Subcutaneous adipose tissue (tissue), 4 donors: ENCODE data around the gene NAA16. TPM values are rescaled to one million over a fixed set of nuclear protein-coding genes. Genes with fewer than 3 reads are reported as not detected.

Experiments used
- CTCF ChIP-seq: fragments of 450-650 bp; IDR thresholded peaks from one replicate; pipeline ENCODE4 v1.5.1; 2016; ENCODE audit warnings: low read depth, mild to moderate bottlenecking, control low read depth, antibody characterized with exemption, moderate library complexity
- total RNA-seq, 4 donors: library from RNA; depleted of rRNA; stranded (reverse); fragments of >200 nt; gene quantifications; one replicate each; pipeline ENCODE4 v1.1.0, GENCODE V29; 2016

NAA16 gene
- total RNA-seq, 4 donors from 2014 or later: 15.0 to 26.1 (median 18.5) TPM

DNA sequence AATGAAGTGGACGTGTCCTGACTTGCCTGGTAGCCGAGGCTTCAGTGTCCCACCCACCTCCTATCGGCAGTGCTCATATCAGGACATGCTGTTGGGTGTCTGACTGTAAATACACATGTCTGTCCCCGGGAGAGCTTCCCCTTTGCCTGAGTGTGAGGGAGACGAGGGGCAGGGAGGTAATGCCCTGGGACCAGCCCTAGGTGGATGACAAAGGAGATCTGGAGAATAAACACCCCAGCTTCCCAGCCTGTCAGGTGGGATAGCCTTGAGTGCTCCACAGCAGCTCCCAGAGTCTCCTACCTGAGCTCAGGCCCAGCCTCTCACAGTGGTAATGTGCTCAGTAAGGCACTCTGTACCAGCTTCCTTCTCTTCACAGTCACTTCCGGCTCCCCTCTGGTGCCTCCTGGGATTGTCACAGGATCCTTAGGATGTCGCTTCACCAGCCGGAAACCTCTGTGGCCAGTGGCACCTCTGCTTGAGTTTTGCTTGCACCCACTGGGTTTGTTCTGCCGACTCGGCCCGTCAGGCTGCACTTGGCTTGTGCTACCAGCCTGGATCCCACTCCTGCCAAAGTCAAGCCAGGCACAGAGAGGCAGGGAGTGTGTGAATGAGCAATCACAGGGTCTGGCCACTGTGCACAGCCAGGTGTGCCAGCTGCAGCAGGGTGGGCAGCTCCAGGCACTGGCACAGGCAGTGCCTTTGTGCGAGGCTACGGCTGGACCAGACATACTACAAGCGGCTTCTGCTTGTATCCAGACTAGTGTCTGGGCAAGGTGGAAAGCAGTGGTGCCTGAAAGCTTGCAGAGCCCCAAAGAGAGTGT lies 91.8 kb downstream of the NAA16 start:
- TF ChIP-seq CTCF: no peak

DNA sequence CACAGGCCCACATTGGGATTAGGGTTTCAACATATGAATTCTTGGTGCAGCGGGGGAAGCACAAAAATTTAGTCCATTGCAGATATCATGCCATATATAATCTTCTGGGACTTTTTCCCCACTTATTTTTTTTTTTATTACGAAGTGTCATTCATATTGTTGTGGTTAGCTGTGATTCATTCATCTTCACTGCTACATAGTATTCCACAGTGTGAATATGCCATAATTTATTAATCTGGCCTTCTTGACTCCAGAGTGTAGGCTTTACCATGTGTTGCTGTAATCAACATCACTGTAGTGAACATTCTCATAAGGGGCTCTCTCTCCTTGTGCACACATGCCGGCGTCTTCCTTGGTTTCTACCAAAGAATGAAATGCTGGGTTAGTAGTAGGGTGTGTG lies 92.9 kb downstream of the NAA16 start:
- no peak for TF ChIP-seq CTCF

- no peak for TF ChIP-seq CTCF
These were observed 94.3 kb downstream of the NAA16 start for GRCh38 chr13:41405367-41405766.

DNA sequence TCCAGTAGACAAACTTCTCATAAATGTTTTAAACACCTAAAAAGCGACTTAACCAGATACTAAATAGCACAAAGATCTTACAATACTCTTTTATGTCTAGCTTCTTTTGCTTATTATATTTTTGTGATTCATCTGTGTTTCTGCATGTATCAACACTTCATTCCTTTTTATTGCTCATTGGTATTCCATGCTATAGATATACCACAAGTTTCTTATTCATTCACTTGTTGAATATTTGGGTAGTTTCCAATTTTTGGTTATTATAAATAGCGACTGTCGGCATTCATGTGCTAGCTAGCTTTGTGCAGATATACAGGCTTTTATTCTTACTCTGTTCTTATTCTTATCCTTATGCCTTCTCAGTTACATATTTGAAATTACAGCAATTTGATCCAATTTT lies 96.3 kb downstream of the NAA16 start:
- TF ChIP-seq CTCF: no peak

DNA sequence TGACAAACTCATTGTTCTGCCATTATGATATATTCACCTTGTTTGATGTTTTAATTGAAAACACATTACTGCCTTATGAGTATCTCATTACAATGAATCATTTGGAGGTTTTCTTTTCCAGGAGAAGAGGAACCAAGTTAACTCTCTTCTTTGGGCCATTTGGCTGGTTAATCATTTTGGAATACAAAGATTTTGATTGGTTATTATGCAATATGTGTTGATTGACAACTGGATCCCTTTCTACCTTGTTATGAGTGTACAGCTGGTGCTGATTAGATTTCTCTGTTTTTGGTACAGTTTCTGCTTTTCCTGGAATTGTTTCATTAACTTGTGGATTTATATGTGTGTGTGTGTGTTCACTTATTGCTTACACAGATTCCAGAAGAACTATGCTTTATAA lies 97.1 kb downstream of the NAA16 start:
- TF ChIP-seq CTCF: no peak

DNA sequence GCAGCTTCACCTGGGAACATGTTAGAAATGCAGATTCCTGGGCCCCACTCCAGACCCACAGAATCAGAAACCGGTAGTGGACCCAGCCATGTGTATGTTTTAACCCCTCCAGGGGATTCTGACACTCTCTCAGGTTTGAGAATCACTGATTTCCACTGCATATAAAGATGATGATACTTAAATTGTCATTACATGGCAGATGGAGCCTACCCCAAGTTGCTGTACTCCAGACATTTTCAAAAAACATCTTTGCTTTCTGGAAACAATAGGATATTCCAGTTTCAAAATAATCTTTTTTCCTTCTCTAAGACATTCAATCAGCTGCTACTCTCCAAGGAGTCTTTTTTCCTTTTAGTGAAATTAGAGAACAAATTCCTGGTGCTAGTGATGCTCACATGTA lies 97.7 kb downstream of the NAA16 start:
- TF ChIP-seq CTCF: no peak

DNA sequence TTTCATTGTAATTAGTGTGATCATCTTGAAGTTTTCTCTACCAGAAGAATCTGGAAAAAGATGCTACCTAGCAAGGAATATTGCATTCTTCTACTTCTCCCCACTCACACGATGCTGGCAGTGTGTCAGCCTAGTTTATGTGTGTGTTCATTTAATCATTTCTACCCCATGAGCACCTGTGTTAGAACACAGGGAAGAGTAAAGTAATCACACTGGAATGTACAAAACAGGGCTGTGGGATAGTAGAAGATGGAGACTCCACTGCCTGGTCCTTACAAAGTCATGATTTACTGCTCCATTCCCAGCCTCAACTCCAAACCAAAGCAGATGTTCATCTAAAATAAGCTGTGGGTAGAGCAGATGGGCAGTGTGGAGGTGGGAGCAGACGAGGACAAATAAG lies 98.5 kb downstream of the NAA16 start:
- TF ChIP-seq CTCF: no peak
